ENCODE results near the gene ASB10.

Gene ASB10

GRCh38 chr7:151209588-151209987, 22.5 kb upstream of the ASB10 start:
- DNase-seq (ENCODE audit: low read depth, low spot score) = no peak
- TF ChIP-seq ZNF274 (IDR thresholded peaks at IDR 0.05; ENCODE audit: low read depth, low read length) = no peak
- TF ChIP-seq SUZ12 (IDR thresholded peaks at IDR 0.05; ENCODE audit: extremely low read depth, insufficient read depth, insufficient read length) = no peak
- no peak for TF ChIP-seq YY1 (IDR thresholded peaks at IDR 0.05; ENCODE audit: insufficient read depth, insufficient read length)
- H3K36me3 ChIP-seq (ENCODE audit: insufficient read depth, insufficient read length, low read length) = peaks cover 33% of the 10 kb centered on the region
- H3K9me3 ChIP-seq (ENCODE audit: insufficient read depth, low read length) = no peaks in the 10 kb centered on the region
- H3K4me3 ChIP-seq (ENCODE audit: insufficient read length, low read depth) = no peak overlapping the region
- no peak overlapping the region for H3K9ac ChIP-seq (ENCODE audit: insufficient read length, low read depth)
- H3K4me1 ChIP-seq (ENCODE audit: insufficient read depth, insufficient read length) = no peaks in the 10 kb centered on the region
- no peaks in the 10 kb centered on the region for H3K27me3 ChIP-seq (ENCODE audit: insufficient read depth, insufficient read length)

DNA sequence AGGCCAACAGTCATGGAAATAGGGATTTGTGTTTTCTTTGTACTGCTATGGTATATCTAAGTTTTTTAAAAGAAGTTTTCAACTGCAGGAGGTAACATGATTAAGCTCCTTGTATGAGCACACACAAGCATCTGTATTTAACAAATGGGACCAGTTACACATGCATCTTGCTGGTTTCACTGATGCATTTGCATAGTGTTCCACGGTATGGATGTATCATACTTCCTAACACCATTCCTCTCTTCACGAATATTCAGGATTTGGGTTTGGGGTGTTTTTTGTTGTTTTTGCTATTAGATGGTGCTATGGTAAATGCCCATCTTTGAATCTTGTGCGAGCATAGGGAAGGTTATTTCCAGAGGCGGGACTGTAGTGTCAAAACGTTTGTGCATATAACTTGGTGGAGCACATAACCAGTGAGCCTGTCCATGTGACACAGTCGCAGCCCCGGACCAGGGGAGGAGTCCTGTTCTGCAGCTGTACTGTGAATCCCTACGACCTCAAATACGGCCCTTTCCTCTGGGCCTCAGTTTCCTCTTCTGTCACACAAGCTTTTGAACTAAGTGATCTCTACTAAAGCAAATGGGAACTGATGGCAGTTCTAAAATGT, 21.3 kb upstream of the ASB10 start:
- H3K9ac ChIP-seq (ENCODE audit: insufficient read length, low read depth) = no peak overlapping the region
- no peaks in the 10 kb centered on the region for H3K9me3 ChIP-seq (ENCODE audit: insufficient read depth, low read length)
- TF ChIP-seq ZNF274 (IDR thresholded peaks at IDR 0.05; ENCODE audit: low read depth, low read length) (no peak), SUZ12 (IDR thresholded peaks at IDR 0.05; ENCODE audit: extremely low read depth, insufficient read depth, insufficient read length) (no peak), YY1 (IDR thresholded peaks at IDR 0.05; ENCODE audit: insufficient read depth, insufficient read length) (no peak)

GRCh38 chr7:151207804-151208203, 20.8 kb upstream of the ASB10 start:
- Histone ChIP-seq H3K9me3 (ENCODE audit: insufficient read depth, low read length) (no peaks in the 10 kb centered on the region), H3K4me1 (ENCODE audit: insufficient read depth, insufficient read length) (no peaks in the 10 kb centered on the region), H3K27me3 (ENCODE audit: insufficient read depth, insufficient read length) (no peaks in the 10 kb centered on the region), H3K36me3 (ENCODE audit: insufficient read depth, insufficient read length, low read length) (peaks cover 16% of the 10 kb centered on the region), H3K4me3 (ENCODE audit: insufficient read length, low read depth) (no peak overlapping the region), H3K9ac (ENCODE audit: insufficient read length, low read depth) (no peak overlapping the region)
- DNase-seq (ENCODE audit: low read depth, low spot score) = no peak
- TF ChIP-seq ZNF274 (IDR thresholded peaks at IDR 0.05; ENCODE audit: low read depth, low read length) (no peak), SUZ12 (IDR thresholded peaks at IDR 0.05; ENCODE audit: extremely low read depth, insufficient read depth, insufficient read length) (no peak), YY1 (IDR thresholded peaks at IDR 0.05; ENCODE audit: insufficient read depth, insufficient read length) (no peak)

More for the DNA sequence above, 21.3 kb upstream of the ASB10 start:
- Histone ChIP-seq H3K4me1 (ENCODE audit: insufficient read depth, insufficient read length) (no peaks in the 10 kb centered on the region), H3K4me3 (ENCODE audit: insufficient read length, low read depth) (no peak overlapping the region), H3K36me3 (ENCODE audit: insufficient read depth, insufficient read length, low read length) (peaks cover 21% of the 10 kb centered on the region), H3K27me3 (ENCODE audit: insufficient read depth, insufficient read length) (no peaks in the 10 kb centered on the region)
- no peak for DNase-seq (ENCODE audit: low read depth, low spot score)

GRCh38 chr7:151207315-151207714, 20.3 kb upstream of the ASB10 start:
- no peak overlapping the region for H3K4me3 ChIP-seq (ENCODE audit: insufficient read length, low read depth)
- H3K36me3 ChIP-seq (ENCODE audit: insufficient read depth, insufficient read length, low read length) = peaks cover 11% of the 10 kb centered on the region
- no peaks in the 10 kb centered on the region for H3K9me3 ChIP-seq (ENCODE audit: insufficient read depth, low read length)
- no peak for TF ChIP-seq ZNF274 (IDR thresholded peaks at IDR 0.05; ENCODE audit: low read depth, low read length)
- no peak for TF ChIP-seq YY1 (IDR thresholded peaks at IDR 0.05; ENCODE audit: insufficient read depth, insufficient read length)
- no peak for TF ChIP-seq SUZ12 (IDR thresholded peaks at IDR 0.05; ENCODE audit: extremely low read depth, insufficient read depth, insufficient read length)
- H3K27me3 ChIP-seq (ENCODE audit: insufficient read depth, insufficient read length) = no peaks in the 10 kb centered on the region
- DNase-seq (ENCODE audit: low read depth, low spot score) = no peak
- H3K4me1 ChIP-seq (ENCODE audit: insufficient read depth, insufficient read length) = no peaks in the 10 kb centered on the region
- no peak overlapping the region for H3K9ac ChIP-seq (ENCODE audit: insufficient read length, low read depth)

DNA sequence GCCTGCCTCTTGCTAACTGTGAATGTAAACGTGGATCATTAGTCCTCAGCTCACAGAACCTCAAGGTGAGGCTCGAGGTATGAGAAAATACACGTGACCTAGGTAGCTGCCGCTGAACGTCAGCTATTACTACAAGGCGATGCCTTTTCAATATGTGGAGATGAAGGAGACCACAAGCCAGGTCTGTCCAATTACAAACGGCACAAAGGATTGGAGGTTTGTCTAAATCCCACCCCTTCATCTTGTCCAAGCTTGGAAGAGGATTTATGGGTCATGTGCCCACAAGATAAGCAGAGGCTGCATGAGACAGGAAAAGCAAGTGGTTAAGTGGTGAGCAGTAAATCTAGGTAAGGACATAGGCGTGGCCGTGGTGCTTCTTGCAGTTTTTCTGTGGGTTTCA, 19.9 kb upstream of the ASB10 start:
- TF ChIP-seq YY1 (IDR thresholded peaks at IDR 0.05; ENCODE audit: insufficient read depth, insufficient read length) (no peak), ZNF274 (IDR thresholded peaks at IDR 0.05; ENCODE audit: low read depth, low read length) (no peak), SUZ12 (IDR thresholded peaks at IDR 0.05; ENCODE audit: extremely low read depth, insufficient read depth, insufficient read length) (no peak)
- Histone ChIP-seq H3K9me3 (ENCODE audit: insufficient read depth, low read length) (no peaks in the 10 kb centered on the region), H3K36me3 (ENCODE audit: insufficient read depth, insufficient read length, low read length) (peaks cover 7% of the 10 kb centered on the region), H3K27me3 (ENCODE audit: insufficient read depth, insufficient read length) (no peaks in the 10 kb centered on the region), H3K4me3 (ENCODE audit: insufficient read length, low read depth) (no peak overlapping the region), H3K4me1 (ENCODE audit: insufficient read depth, insufficient read length) (no peaks in the 10 kb centered on the region), H3K9ac (ENCODE audit: insufficient read length, low read depth) (no peak overlapping the region)
- DNase-seq (ENCODE audit: low read depth, low spot score) = no peak

- DNase-seq (ENCODE audit: low read depth, low spot score) = no peak
- no peak overlapping the region for H3K4me3 ChIP-seq (ENCODE audit: insufficient read length, low read depth)
- H3K4me1 ChIP-seq (ENCODE audit: insufficient read depth, insufficient read length) = no peaks in the 10 kb centered on the region
- H3K36me3 ChIP-seq (ENCODE audit: insufficient read depth, insufficient read length, low read length) = no peaks in the 10 kb centered on the region
- no peaks in the 10 kb centered on the region for H3K9me3 ChIP-seq (ENCODE audit: insufficient read depth, low read length)
- H3K27me3 ChIP-seq (ENCODE audit: insufficient read depth, insufficient read length) = no peaks in the 10 kb centered on the region
- TF ChIP-seq YY1 (IDR thresholded peaks at IDR 0.05; ENCODE audit: insufficient read depth, insufficient read length) (no peak), SUZ12 (IDR thresholded peaks at IDR 0.05; ENCODE audit: extremely low read depth, insufficient read depth, insufficient read length) (no peak), ZNF274 (IDR thresholded peaks at IDR 0.05; ENCODE audit: low read depth, low read length) (no peak)
- no peak overlapping the region for H3K9ac ChIP-seq (ENCODE audit: insufficient read length, low read depth)
These were observed 18.7 kb upstream of the ASB10 start for GRCh38 chr7:151205730-151206129.

- H3K4me3 ChIP-seq (ENCODE audit: insufficient read length, low read depth) = no peak overlapping the region
- no peak for DNase-seq (ENCODE audit: low read depth, low spot score)
- no peaks in the 10 kb centered on the region for H3K9me3 ChIP-seq (ENCODE audit: insufficient read depth, low read length)
- H3K4me1 ChIP-seq (ENCODE audit: insufficient read depth, insufficient read length) = peaks cover 3% of the 10 kb centered on the region
- no peak overlapping the region for H3K9ac ChIP-seq (ENCODE audit: insufficient read length, low read depth)
- TF ChIP-seq ZNF274 (IDR thresholded peaks at IDR 0.05; ENCODE audit: low read depth, low read length) = no peak
- TF ChIP-seq YY1 (IDR thresholded peaks at IDR 0.05; ENCODE audit: insufficient read depth, insufficient read length) = no peak
- no peak for TF ChIP-seq SUZ12 (IDR thresholded peaks at IDR 0.05; ENCODE audit: extremely low read depth, insufficient read depth, insufficient read length)
- no peaks in the 10 kb centered on the region for H3K27me3 ChIP-seq (ENCODE audit: insufficient read depth, insufficient read length)
- H3K36me3 ChIP-seq (ENCODE audit: insufficient read depth, insufficient read length, low read length) = no peaks in the 10 kb centered on the region
These were observed 17.5 kb upstream of the ASB10 start for GRCh38 chr7:151204383-151205032.

Data from NT2/D1 (cell line).